ENCODE measurements around the gene FAT2.
"Not testable (repeated sequence)": the region's sequence is repeated elsewhere in the genome, so short reads cannot be mapped to it uniquely, and the experiment has no call there.

FAT2 gene

GRCh38 chr5:151596828-151597539 lies 5.9 kb upstream of the FAT2 start:
- no peak for DNase-seq (ENCODE audit: low read depth)
- H3K4me3 ChIP-seq (ENCODE audit: low read depth, low read length): no peak overlapping the region
- TF ChIP-seq, protein P1, sequence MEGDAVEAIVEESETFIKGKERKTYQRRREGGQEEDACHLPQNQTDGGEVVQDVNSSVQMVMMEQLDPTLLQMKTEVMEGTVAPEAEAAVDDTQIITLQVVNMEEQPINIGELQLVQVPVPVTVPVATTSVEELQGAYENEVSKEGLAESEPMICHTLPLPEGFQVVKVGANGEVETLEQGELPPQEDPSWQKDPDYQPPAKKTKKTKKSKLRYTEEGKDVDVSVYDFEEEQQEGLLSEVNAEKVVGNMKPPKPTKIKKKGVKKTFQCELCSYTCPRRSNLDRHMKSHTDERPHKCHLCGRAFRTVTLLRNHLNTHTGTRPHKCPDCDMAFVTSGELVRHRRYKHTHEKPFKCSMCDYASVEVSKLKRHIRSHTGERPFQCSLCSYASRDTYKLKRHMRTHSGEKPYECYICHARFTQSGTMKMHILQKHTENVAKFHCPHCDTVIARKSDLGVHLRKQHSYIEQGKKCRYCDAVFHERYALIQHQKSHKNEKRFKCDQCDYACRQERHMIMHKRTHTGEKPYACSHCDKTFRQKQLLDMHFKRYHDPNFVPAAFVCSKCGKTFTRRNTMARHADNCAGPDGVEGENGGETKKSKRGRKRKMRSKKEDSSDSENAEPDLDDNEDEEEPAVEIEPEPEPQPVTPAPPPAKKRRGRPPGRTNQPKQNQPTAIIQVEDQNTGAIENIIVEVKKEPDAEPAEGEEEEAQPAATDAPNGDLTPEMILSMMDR (IDR thresholded peaks at IDR 0.05; ENCODE audit: low read depth, low read length, missing control alignments): no peak

- no peak overlapping the region for H3K4me3 ChIP-seq (ENCODE audit: low read depth, low read length)
- TF ChIP-seq, protein P1 (IDR thresholded peaks at IDR 0.05; ENCODE audit: low read depth, low read length, missing control alignments): no peak
- no peak for DNase-seq (ENCODE audit: low read depth)
Measured at GRCh38 chr5:151595411-151595826, 4.3 kb upstream of the FAT2 start.

- TF ChIP-seq, protein P1 (IDR thresholded peaks at IDR 0.05; ENCODE audit: low read depth, low read length, missing control alignments): no peak
- no peak for DNase-seq (ENCODE audit: low read depth)
- no peak overlapping the region for H3K4me3 ChIP-seq (ENCODE audit: low read depth, low read length)
Measured at GRCh38 chr5:151592855-151593408, 1.8 kb upstream of the FAT2 start.

DNA sequence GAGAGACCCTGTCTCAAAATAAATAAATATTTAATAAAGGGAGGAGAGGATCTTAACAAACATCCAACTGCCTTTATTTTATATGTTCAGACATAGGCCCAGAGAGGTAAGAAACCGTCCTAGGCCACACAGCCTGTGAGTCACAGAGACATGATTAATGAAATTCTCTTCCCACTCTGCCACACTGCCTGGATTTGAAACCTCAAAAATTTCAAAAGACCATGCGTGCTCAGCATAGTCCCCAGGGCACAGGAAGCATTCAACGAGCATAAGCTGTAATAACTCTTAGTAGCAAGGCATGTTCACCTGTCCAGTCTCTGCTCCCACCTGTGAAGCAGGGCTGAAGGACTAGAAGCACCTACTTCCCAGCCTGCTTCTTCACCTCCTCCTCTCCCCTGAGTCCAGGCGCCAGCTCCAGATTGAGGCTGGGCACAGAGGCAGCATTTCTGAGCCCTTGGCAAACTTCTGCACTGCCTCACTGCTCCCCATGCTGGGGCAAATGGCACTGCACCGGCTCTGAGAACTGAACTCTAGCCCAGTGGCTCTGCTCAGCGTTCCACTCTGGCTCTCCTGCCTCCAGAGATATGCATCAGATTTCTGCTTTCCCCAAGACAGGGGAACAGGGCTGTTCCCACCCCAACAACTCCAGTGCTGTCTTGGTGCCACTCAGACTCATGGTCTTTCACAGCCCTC lies 1.1 kb downstream of the FAT2 start:
- TF ChIP-seq, protein P1 (IDR thresholded peaks at IDR 0.05; ENCODE audit: low read depth, low read length, missing control alignments): no peak
- no peak for DNase-seq (ENCODE audit: low read depth)
- H3K4me3 ChIP-seq (ENCODE audit: low read depth, low read length): no peak overlapping the region

DNA sequence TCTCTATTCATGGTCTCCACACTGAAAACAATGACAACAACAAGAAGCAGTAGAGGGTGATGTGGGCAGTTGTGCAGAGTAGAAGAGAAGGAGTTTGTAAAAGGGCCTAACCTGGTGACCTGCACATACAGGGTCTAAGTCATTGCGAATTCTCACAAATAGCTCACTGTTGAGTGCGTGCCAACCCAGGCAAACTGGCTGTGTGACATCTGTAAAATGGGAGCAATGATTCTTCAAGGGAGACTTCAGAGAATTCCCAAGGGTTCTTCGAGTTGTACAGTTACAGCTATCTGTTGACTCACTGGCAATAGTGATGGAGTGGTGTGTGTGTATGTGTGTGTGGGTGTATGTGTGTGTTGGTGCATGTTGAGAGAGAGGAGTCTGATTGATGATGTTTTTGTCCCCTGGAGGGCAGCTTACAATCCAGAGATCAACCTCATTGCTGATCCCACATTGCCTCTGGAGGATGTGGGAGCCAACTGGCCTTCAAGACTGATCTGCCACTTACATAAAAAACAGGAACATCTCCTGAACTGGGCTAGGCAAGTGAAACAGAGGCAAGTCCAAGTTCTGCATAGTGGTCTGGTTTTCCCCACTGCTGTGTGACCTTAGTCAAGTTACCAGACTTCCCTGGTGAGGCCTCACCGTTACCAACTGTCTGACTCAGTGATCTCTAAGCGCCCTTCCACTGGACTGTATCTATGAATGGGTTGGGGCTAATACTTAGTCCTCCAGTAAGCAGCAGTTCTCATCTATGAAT lies 3.2 kb downstream of the FAT2 start:
- no peak for DNase-seq (ENCODE audit: low read depth)
- TF ChIP-seq, protein P1 (IDR thresholded peaks at IDR 0.05; ENCODE audit: low read depth, low read length, missing control alignments): no peak

DNA sequence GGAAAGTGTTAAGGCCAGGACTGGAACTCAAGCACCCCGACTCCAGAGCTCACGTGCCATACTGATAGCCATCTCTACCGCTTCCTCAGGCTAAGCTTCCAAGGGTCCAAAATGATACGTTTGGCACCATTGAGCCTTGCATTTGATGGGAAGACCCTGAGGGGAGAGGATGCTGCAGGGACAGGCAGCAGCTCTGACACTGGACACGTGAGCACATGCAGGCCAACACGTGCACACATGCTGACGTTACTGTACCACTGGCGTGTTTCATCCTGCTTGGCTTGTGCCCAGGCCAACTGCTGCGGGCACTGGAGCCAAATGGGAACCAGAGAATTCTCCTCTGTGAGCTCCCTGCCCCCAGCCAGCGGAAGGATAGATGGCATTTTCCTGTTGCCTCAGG lies 5.2 kb downstream of the FAT2 start:
- TF ChIP-seq, protein P1 (IDR thresholded peaks at IDR 0.05; ENCODE audit: low read depth, low read length, missing control alignments): no peak
- H3K4me3 ChIP-seq (ENCODE audit: low read depth, low read length): no peak overlapping the region
- no peak for DNase-seq (ENCODE audit: low read depth)

More for the DNA sequence above, 3.2 kb downstream of the FAT2 start:
- no peak overlapping the region for H3K4me3 ChIP-seq (ENCODE audit: low read depth, low read length)

- H3K4me3 ChIP-seq (ENCODE audit: low read depth, low read length); DNase-seq (ENCODE audit: low read depth): not testable (repeated sequence)
Measured at GRCh38 chr5:151585344-151585743, 5.8 kb downstream of the FAT2 start.

Data from GM12864 (cell line).